HepG2 (cell line): ENCODE data around the gene MAP3K5. TPM values are rescaled to one million over a fixed set of nuclear protein-coding genes. Genes with fewer than 3 reads are reported as not detected.

ENCODE experiments used
- ATAC-seq: fragments of 200-7000 bp; cut with Tn5 transposase; 3 replicates; pipeline ENCODE4 v1.9.1; 2020; ENCODE audit warnings: mild to moderate bottlenecking, moderate library complexity
- BruUV-seq: library from RNA; stranded (reverse); fragments of 400-500 nt; replicated peaks from 2 replicates; lab custom pipeline; 2021; lab: Mats Ljungman, UMichigan
- CTCF ChIA-PET: fragments of 300-600 bp; formaldehyde crosslinking; extraction: SDS; loops from one replicate; lab custom pipeline; 2021; ENCODE audit warnings: low total read pairs, inconsistent platforms, low intra/inter-chr PET ratio; lab: Yijun Ruan, JAX
- POLR2A ChIA-PET: fragments of 350-600 bp; sonication (Branson Sonifier 250); formaldehyde crosslinking; loops from one replicate; lab custom pipeline; 2020; ENCODE audit warnings: antibody characterized with exemption, inconsistent platforms; lab: Yijun Ruan, JAX
- DNase-seq: peaks from one replicate; pipeline ENCODE4 v3.0.0-alpha.2; 2015; ENCODE audit warnings: low spot score
- FAIRE-seq: peaks from 3 replicates; lab custom pipeline; 2011; peaks lifted over from hg19 to GRCh38; lab: Jason Lieb, UNC
- H2AFZ ChIP-seq: one replicate; pipeline ENCODE4 v1.6.1; 2011; ENCODE audit warnings: low read length, inconsistent platforms
- H3K27ac ChIP-seq: fragments of 300-600 bp; 3 replicates; pipeline ENCODE4 v1.8.0; 2011; ENCODE audit warnings: mixed run types, mild to moderate bottlenecking, mixed read lengths, low read length, inconsistent platforms; ENCODE audit not compliant: insufficient read depth; ENCODE audit errors: extremely low read length
- H3K27me3 ChIP-seq, 2 experiments: fragments of 200-600 bp in 1 of 2; 2 replicates in 1 of 2; 3 replicates in 1 of 2; pipeline versions ENCODE4 v1.6.0 to v1.8.0; 2011; ENCODE audit warnings: low read length in 2 of 2, mild to moderate bottlenecking in 2 of 2, moderate library complexity in 2 of 2, inconsistent platforms in 1 of 2; ENCODE audit not compliant: insufficient read depth in 2 of 2, control insufficient read depth in 1 of 2
- H3K36me3 ChIP-seq, 2 experiments: fragments of 200-600 bp in 1 of 2; replicated peaks in 1 of 2; 2 replicates in 1 of 2; 3 replicates in 1 of 2; pipeline versions ENCODE4 v1.5.1 to v1.8.0; 2011; ENCODE audit warnings: low read length in 2 of 2, inconsistent platforms in 1 of 2; ENCODE audit not compliant: insufficient read depth in 2 of 2, control insufficient read depth in 1 of 2
- H3K4me1 ChIP-seq: 2 replicates; pipeline ENCODE4 v1.5.1; 2012; ENCODE audit warnings: low read length, inconsistent platforms; ENCODE audit not compliant: insufficient read depth
- H3K4me2 ChIP-seq: 2 replicates; pipeline ENCODE4 v1.6.0; 2011; ENCODE audit warnings: low read depth, low read length, inconsistent platforms
- H3K4me3 ChIP-seq, 3 experiments: fragments of 200-600 bp in 1 of 3; sonication (generic), shearing (Covaris generic) in 1 of 3; replicated peaks in 1 of 3; 2 replicates each; pipeline ENCODE4 v1.5.1; 2011 to 2016; ENCODE audit warnings: low read length in 3 of 3, inconsistent platforms in 2 of 3, low read depth in 2 of 3, mild to moderate bottlenecking in 2 of 3, control low read depth in 1 of 3, mixed read lengths in 1 of 3; ENCODE audit not compliant: insufficient read depth in 1 of 3
- H3K79me2 ChIP-seq: one replicate; pipeline ENCODE4 v1.6.1; 2011; ENCODE audit warnings: low read length, inconsistent platforms; ENCODE audit not compliant: insufficient read depth
- H3K9ac ChIP-seq: 2 replicates; pipeline ENCODE4 v1.6.0; 2011; ENCODE audit warnings: mild to moderate bottlenecking, low read depth, low read length, inconsistent platforms; ENCODE audit not compliant: insufficient read depth
- H3K9me3 ChIP-seq: 2 replicates; pipeline ENCODE4 v1.5.1; 2012; ENCODE audit warnings: mild to moderate bottlenecking, low read length
- H4K20me1 ChIP-seq: 2 replicates; pipeline ENCODE4 v1.6.0; 2011; ENCODE audit warnings: inconsistent platforms, mild to moderate bottlenecking, low read length, moderate library complexity; ENCODE audit not compliant: insufficient read depth
- CAMTA2 ChIP-seq: sonication (generic); formaldehyde crosslinking; IDR thresholded peaks from 2 replicates; pipeline ENCODE4 v1.4.0; 2020; ENCODE audit warnings: mild to moderate bottlenecking, missing genetic modification reagents, borderline replicate concordance
- CSRNP2 ChIP-seq: sonication (generic); formaldehyde crosslinking; conservative IDR thresholded peaks from 2 replicates; pipeline ENCODE4 v1.8.0; 2022; ENCODE audit warnings: low read depth, missing genetic modification reagents
- KDM1A ChIP-seq: IDR thresholded peaks from 2 replicates; pipeline ENCODE4 v1.6.1; 2016; ENCODE audit warnings: missing compliant biosample characterization
- KLF11 ChIP-seq: IDR thresholded peaks from 2 replicates; pipeline ENCODE4 v1.6.1; 2016; ENCODE audit warnings: missing compliant biosample characterization
- KLF6 ChIP-seq: IDR thresholded peaks from 2 replicates; pipeline ENCODE4 v1.8.0; 2016; ENCODE audit warnings: missing biosample characterization, missing genetic modification reagents
- REL ChIP-seq: sonication (generic); formaldehyde crosslinking; conservative IDR thresholded peaks from 2 replicates; pipeline ENCODE4 v1.8.0; 2022; ENCODE audit warnings: mild to moderate bottlenecking, missing genetic modification reagents, moderate library complexity
- SAP130 ChIP-seq: IDR thresholded peaks from 2 replicates; pipeline ENCODE4 v1.6.1; 2016; ENCODE audit warnings: low read depth
- SMARCE1 ChIP-seq: fragments of 450-650 bp; IDR thresholded peaks from 2 replicates; pipeline ENCODE4 v1.6.1; 2017; ENCODE audit warnings: borderline replicate concordance
- SP4 ChIP-seq: sonication (generic); formaldehyde crosslinking; IDR thresholded peaks from 2 replicates; pipeline ENCODE4 v1.8.1; 2023; ENCODE audit warnings: mild to moderate bottlenecking, missing genetic modification reagents
- TAF15 ChIP-seq: fragments of 200-400 bp; formaldehyde crosslinking; IDR thresholded peaks from one replicate; pipeline ENCODE4 v1.6.1; 2018; ENCODE audit warnings: mild to moderate bottlenecking, low read depth, low read length; ENCODE audit not compliant: poor library complexity, severe bottlenecking
- ZBTB42 ChIP-seq: sonication (generic); formaldehyde crosslinking; IDR thresholded peaks from 2 replicates; pipeline ENCODE4 v1.5.0; 2020; ENCODE audit warnings: mild to moderate bottlenecking, missing genetic modification reagents
- ZNF251 ChIP-seq: sonication (generic); formaldehyde crosslinking; IDR thresholded peaks from 2 replicates; pipeline ENCODE4 v1.9.0; 2021; ENCODE audit warnings: mild to moderate bottlenecking, missing genetic modification reagents
- ZNF574 ChIP-seq: sonication (generic); formaldehyde crosslinking; IDR thresholded peaks from 2 replicates; pipeline ENCODE4 v1.4.0; 2020; ENCODE audit warnings: missing genetic modification reagents
- ZNF660 ChIP-seq: sonication (generic); formaldehyde crosslinking; IDR thresholded peaks from 2 replicates; pipeline ENCODE4 v1.5.1; 2020; ENCODE audit warnings: mild to moderate bottlenecking, low read depth, missing genetic modification reagents, borderline replicate concordance
- ZNF703 ChIP-seq: sonication (generic); formaldehyde crosslinking; IDR thresholded peaks from 2 replicates; pipeline ENCODE4 v1.5.1; 2020; ENCODE audit warnings: missing genetic modification reagents, mild to moderate bottlenecking, moderate library complexity, borderline replicate concordance
- WGBS: methylation state at CpG from one replicate; pipeline ENCODE4 v1.1.6; 2017; ENCODE audit warnings: low lambda C conversion rate; 5-methylcytosine and 5-hydroxymethylcytosine counted together
- in situ Hi-C: cut with HindIII; loops from 2 replicates; pipeline ENCODE4 v1.10.0; 2017; ENCODE audit warnings: low pct_unique_long_range_greater_than_20kb; ENCODE audit not compliant: extremely low pct_ligation_motif_present
- intact Hi-C: fragments of 100-400 bp; cut with micrococcal nuclease; formaldehyde crosslinking; loops from one replicate; pipeline ENCODE4 v1.10.0; 2022; ENCODE audit not compliant: unreplicated experiment
- polyA plus RNA-seq, 8 experiments: library from polyadenylated mRNA; depleted of rRNA in 3 of 8; stranded (reverse) in 7 of 8; unstranded in 1 of 8; fragments of >200 nt; fragmentation: Illumina TruSeq in 4 of 8; extraction: Trizol in 4 of 8; gene quantifications; 2 replicates each; pipeline versions ENCODE4 v1.2.1 to v1.2.3, GENCODE V29; 2011 to 2016; ENCODE audit warnings: low read depth in 4 of 8, missing spikeins in 1 of 8, mixed read lengths in 1 of 8; ENCODE audit not compliant: insufficient read depth in 1 of 8
- total RNA-seq, 5 experiments: library from RNA; depleted of rRNA; stranded (reverse); fragments of >200 nt; fragmentation: Illumina TruSeq; extraction: Trizol; gene quantifications; 2 replicates each; pipeline ENCODE4 v1.2.3, GENCODE V29; 2016; ENCODE audit warnings: low read depth in 1 of 5
- TF ChIP-seq, protein P1 (sequence below), 2 experiments: sonication (generic) in 1 of 2; formaldehyde crosslinking in 1 of 2; IDR thresholded peaks; 2 replicates each; pipeline versions ENCODE4 v1.6.1 to v1.9.0; 2014 to 2022; ENCODE audit warnings: antibody characterized with exemption in 1 of 2, borderline replicate concordance in 1 of 2, inconsistent platforms in 1 of 2, low read depth in 1 of 2, missing genetic modification reagents in 1 of 2

Gene MAP3K5
- total and polyA plus RNA-seq, 2 of the 13 experiments (the other 11 are each of a cell fraction or from before 2014, with no cell fraction given), result not detected

GRCh38 chr6:136611133-136611532, 181.1 kb downstream of the MAP3K5 start:
- no peaks in the 10 kb centered on the region for H3K36me3 ChIP-seq
- no peak for ATAC-seq
- no peak overlapping the region for H3K27ac ChIP-seq
- ChIA-PET CTCF (no interaction called here), POLR2A (no interaction called here)
- no peak for DNase-seq
- no peaks in the 10 kb centered on the region for H3K79me2 ChIP-seq
- no peak overlapping the region for H2AFZ ChIP-seq
- H3K27me3 ChIP-seq, result no peaks in the 10 kb centered on the region
- FAIRE-seq, result no peak
- H3K9ac ChIP-seq, result no peak overlapping the region
- in situ Hi-C loops, result no loop called here
- BruUV-seq, result no TSS peak
- no peaks in the 10 kb centered on the region for H3K4me1 ChIP-seq
- no peak overlapping the region for H3K4me3 ChIP-seq
- H3K9me3 ChIP-seq, result no peaks in the 10 kb centered on the region
- intact Hi-C loops, result no loop called here
- no peaks in the 10 kb centered on the region for H4K20me1 ChIP-seq
- 4% methylated on average over 2 of the region's 2 CpGs for WGBS
- no peak overlapping the region for H3K4me2 ChIP-seq
- TF ChIP-seq KDM1A (CRISPR knock-in tag), result no peak
- TF ChIP-seq ZNF703 (CRISPR knock-in tag), result no peak
- no peak for TF ChIP-seq CAMTA2 (CRISPR knock-in tag)
- TF ChIP-seq KLF11, result no peak
- no peak for TF ChIP-seq SMARCE1
- no peak for TF ChIP-seq ZNF660 (CRISPR knock-in tag)
- TF ChIP-seq SAP130 (CRISPR knock-in tag), result no peak
- TF ChIP-seq, protein P1, sequence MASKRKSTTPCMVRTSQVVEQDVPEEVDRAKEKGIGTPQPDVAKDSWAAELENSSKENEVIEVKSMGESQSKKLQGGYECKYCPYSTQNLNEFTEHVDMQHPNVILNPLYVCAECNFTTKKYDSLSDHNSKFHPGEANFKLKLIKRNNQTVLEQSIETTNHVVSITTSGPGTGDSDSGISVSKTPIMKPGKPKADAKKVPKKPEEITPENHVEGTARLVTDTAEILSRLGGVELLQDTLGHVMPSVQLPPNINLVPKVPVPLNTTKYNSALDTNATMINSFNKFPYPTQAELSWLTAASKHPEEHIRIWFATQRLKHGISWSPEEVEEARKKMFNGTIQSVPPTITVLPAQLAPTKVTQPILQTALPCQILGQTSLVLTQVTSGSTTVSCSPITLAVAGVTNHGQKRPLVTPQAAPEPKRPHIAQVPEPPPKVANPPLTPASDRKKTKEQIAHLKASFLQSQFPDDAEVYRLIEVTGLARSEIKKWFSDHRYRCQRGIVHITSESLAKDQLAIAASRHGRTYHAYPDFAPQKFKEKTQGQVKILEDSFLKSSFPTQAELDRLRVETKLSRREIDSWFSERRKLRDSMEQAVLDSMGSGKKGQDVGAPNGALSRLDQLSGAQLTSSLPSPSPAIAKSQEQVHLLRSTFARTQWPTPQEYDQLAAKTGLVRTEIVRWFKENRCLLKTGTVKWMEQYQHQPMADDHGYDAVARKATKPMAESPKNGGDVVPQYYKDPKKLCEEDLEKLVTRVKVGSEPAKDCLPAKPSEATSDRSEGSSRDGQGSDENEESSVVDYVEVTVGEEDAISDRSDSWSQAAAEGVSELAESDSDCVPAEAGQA (IDR thresholded peaks at IDR 0.05; ENCODE audit: low read depth), result no peak
- TF ChIP-seq, protein P1 (CRISPR knock-in tag; IDR thresholded peaks at IDR 0.05; ENCODE audit: borderline replicate concordance), result no peak
- no peak for TF ChIP-seq ZBTB42 (CRISPR knock-in tag)
- no peak for TF ChIP-seq REL (CRISPR knock-in tag)
- TF ChIP-seq CSRNP2, result no peak
- TF ChIP-seq TAF15, result no peak
- no peak for TF ChIP-seq ZNF251 (CRISPR knock-in tag)
- TF ChIP-seq SP4 (CRISPR knock-in tag), result no peak
- TF ChIP-seq KLF6 (CRISPR knock-in tag), result no peak
- no peak for TF ChIP-seq ZNF574 (CRISPR knock-in tag)
